CD4-positive, alpha-beta T cell (primary cell): ENCODE results near the gene PARK7. TPM values are rescaled to one million over a fixed set of nuclear protein-coding genes. Genes with fewer than 3 reads are reported as not detected.

Experiments
- ATAC-seq: fragments of 200-7000 bp; cut with Tn5 transposase; one replicate; pipeline ENCODE4 v1.10.0; 2022; ENCODE audit warnings: mild to moderate bottlenecking; ENCODE audit not compliant: poor library complexity
- CTCF ChIA-PET: fragments of 350-600 bp; sonication (Branson Sonifier 250); formaldehyde crosslinking; loops from one replicate; lab custom pipeline; 2021; ENCODE audit warnings: antibody characterized with exemption, inconsistent platforms; lab: Charles Lee
- POLR2A ChIA-PET: fragments of 350-600 bp; sonication (Branson Sonifier 250); formaldehyde crosslinking; loops from one replicate; lab custom pipeline; 2021; ENCODE audit warnings: antibody characterized with exemption, inconsistent platforms; lab: Charles Lee
- DNase-seq, 14 experiments: peaks; one replicate each; pipeline ENCODE4 v3.0.0-alpha.2; 2013 to 2020; ENCODE audit warnings: mixed read lengths in 2 of 14
- H3K27ac ChIP-seq, 2 donors: one replicate each; pipeline versions ENCODE4 v1.5.1 to v1.7.0; 2013; ENCODE audit warnings: low read length in 2 of 2, low read depth in 1 of 2, mild to moderate bottlenecking in 1 of 2
- H3K27me3 ChIP-seq, 2 experiments: 1 replicate in 1 of 2; 2 replicates in 1 of 2; pipeline versions ENCODE4 v1.6.1 to v1.7.0; 2013; ENCODE audit warnings: low read length in 2 of 2, control low read depth in 1 of 2, mild to moderate bottlenecking in 1 of 2, moderate library complexity in 1 of 2; ENCODE audit not compliant: insufficient read depth in 2 of 2, control insufficient read depth in 1 of 2
- H3K36me3 ChIP-seq: one replicate; pipeline ENCODE4 v1.6.1; 2013; ENCODE audit warnings: low read length, control low read depth; ENCODE audit not compliant: insufficient read depth
- H3K4me1 ChIP-seq: one replicate; pipeline ENCODE4 v1.6.1; 2013; ENCODE audit warnings: low read length, control low read depth; ENCODE audit not compliant: insufficient read depth
- H3K4me3 ChIP-seq: one replicate; pipeline ENCODE4 v1.5.1; 2013; ENCODE audit warnings: mild to moderate bottlenecking, low read length, moderate library complexity
- H3K9me3 ChIP-seq, 2 experiments: 1 replicate in 1 of 2; 2 replicates in 1 of 2; pipeline versions ENCODE4 v1.6.1 to v1.7.0; 2013; ENCODE audit warnings: low read length in 2 of 2, mild to moderate bottlenecking in 2 of 2, control low read depth in 1 of 2, moderate library complexity in 1 of 2; ENCODE audit not compliant: control insufficient read depth in 1 of 2, insufficient read depth in 1 of 2
- H3K27ac Mint-ChIP-seq: one replicate; pipeline ENCODE4 v1.8.0; 2020; ENCODE audit warnings: mixed read lengths
- H3K27me3 Mint-ChIP-seq: one replicate; pipeline ENCODE4 v1.8.0; 2021; ENCODE audit warnings: mixed read lengths
- H3K36me3 Mint-ChIP-seq: one replicate; pipeline ENCODE4 v1.8.0; 2021; ENCODE audit warnings: low read depth, mixed read lengths
- H3K4me1 Mint-ChIP-seq: one replicate; pipeline ENCODE4 v1.8.0; 2021; ENCODE audit warnings: low read depth, mixed read lengths
- H3K4me3 Mint-ChIP-seq: one replicate; pipeline ENCODE4 v1.8.0; 2020; ENCODE audit warnings: mild to moderate bottlenecking, mixed read lengths
- H3K9me3 Mint-ChIP-seq: one replicate; pipeline ENCODE4 v1.8.0; 2020; ENCODE audit warnings: mixed read lengths
- CTCF ChIP-seq: fragments of 200-600 bp; IDR thresholded peaks from one replicate; pipeline ENCODE4 v1.8.0; 2022; ENCODE audit warnings: antibody characterized with exemption, mild to moderate bottlenecking
- intact Hi-C, 2 experiments: fragments of 100-400 bp; cut with DNase I in 1 of 2; cut with micrococcal nuclease in 1 of 2; formaldehyde crosslinking; loops; one replicate each; pipeline versions ENCODE4 v1.15.1 to v1.9.0; 2023 to 2025; cut with DNase I, micrococcal nuclease
- total RNA-seq, 174 experiments: library from RNA in 2 of 174; stranded (reverse) in 2 of 174; gene quantifications; one replicate each; pipeline ENCODE4 v1.2.3 and lab custom pipeline; 2021 to 2026

The PARK7 gene
- total RNA-seq, 2 experiments from 2014 or later, result 57.7 to 62.4 TPM

- POLR2A ChIA-PET, result interaction anchor here (0.6 to 0.7 kb wide), 2 partner anchors 27 to 430 kb away, joined by 3 read pairs; no protein-coding TSS in a partner anchor
- TF ChIP-seq CTCF, result no peak
- Histone ChIP-seq H3K36me3 (peaks cover 77% of the 10 kb centered on the region), H3K4me1 (peaks cover 42% of the 10 kb centered on the region), H3K9me3 (no peaks in the 10 kb centered on the region), H3K4me3 (no peak overlapping the region), H3K27ac (no peak overlapping the region), H3K27me3 (no peaks in the 10 kb centered on the region)
- no peak for ATAC-seq
- no peaks in the 10 kb centered on the region for H3K27me3 Mint-ChIP-seq
- intact Hi-C loops, result loop anchor here in 1 of 2 experiments (10.0 kb wide), 1 partner anchor 908 kb away; the partner anchor contains the start of gene ENO1
- H3K9me3 Mint-ChIP-seq, result no peaks in the 10 kb centered on the region
- peaks cover 65% of the 10 kb centered on the region for H3K4me1 Mint-ChIP-seq
- no peak for DNase-seq
- CTCF ChIA-PET, result no interaction called here
- H3K27ac Mint-ChIP-seq, result no peak overlapping the region
- H3K36me3 Mint-ChIP-seq, result peaks cover 87% of the 10 kb centered on the region
- no peak overlapping the region for H3K4me3 Mint-ChIP-seq
Measured at GRCh38 chr1:7967196-7967595, 5.7 kb downstream of the PARK7 start.

GRCh38 chr1:7967651-7968050 lies 6.1 kb downstream of the PARK7 start:
- Mint-ChIP-seq H3K27me3 (no peaks in the 10 kb centered on the region), H3K27ac (no peak overlapping the region), H3K9me3 (no peaks in the 10 kb centered on the region), H3K4me1 (peaks cover 60% of the 10 kb centered on the region), H3K36me3 (peaks cover 87% of the 10 kb centered on the region), H3K4me3 (no peak overlapping the region)
- Histone ChIP-seq H3K4me1 (peaks cover 41% of the 10 kb centered on the region), H3K9me3 (no peaks in the 10 kb centered on the region), H3K27ac (no peak overlapping the region), H3K36me3 (peaks cover 81% of the 10 kb centered on the region), H3K4me3 (no peak overlapping the region), H3K27me3 (no peaks in the 10 kb centered on the region)
- no peak for ATAC-seq
- ChIA-PET CTCF (no interaction called here), POLR2A (no interaction called here)
- no peak for DNase-seq
- TF ChIP-seq CTCF, result no peak
- intact Hi-C loops, result loop anchor here in 1 of 2 experiments (10.0 kb wide), 1 partner anchor 907 kb away; the partner anchor contains the start of gene ENO1

GRCh38 chr1:7970246-7970645 lies 8.7 kb downstream of the PARK7 start:
- H3K27me3 ChIP-seq, result no peaks in the 10 kb centered on the region
- H3K36me3 ChIP-seq, result peaks cover 74% of the 10 kb centered on the region
- H3K9me3 Mint-ChIP-seq, result no peaks in the 10 kb centered on the region
- ChIA-PET POLR2A (no interaction called here), CTCF (no interaction called here)
- intact Hi-C loops, result no loop called here
- TF ChIP-seq CTCF, result no peak
- H3K4me1 Mint-ChIP-seq, result peaks cover 35% of the 10 kb centered on the region
- H3K4me3 ChIP-seq, result no peak overlapping the region
- H3K4me3 Mint-ChIP-seq, result no peak overlapping the region
- no peak overlapping the region for H3K27ac ChIP-seq
- peaks cover 16% of the 10 kb centered on the region for H3K4me1 ChIP-seq
- DNase-seq (no peak), ATAC-seq (no peak)
- H3K27ac Mint-ChIP-seq, result no peak overlapping the region
- peaks cover 78% of the 10 kb centered on the region for H3K36me3 Mint-ChIP-seq
- H3K9me3 ChIP-seq, result no peaks in the 10 kb centered on the region
- H3K27me3 Mint-ChIP-seq, result no peaks in the 10 kb centered on the region
